Nephron (organoid): ENCODE results near the gene APAF1.

Experiments
- H3K27ac Mint-ChIP-seq, 3 experiments: 2 replicates each; pipeline ENCODE4 v1.8.0; 2020; ENCODE audit warnings: mixed read lengths in 3 of 3, mild to moderate bottlenecking in 2 of 3, moderate library complexity in 1 of 3
- H3K27me3 Mint-ChIP-seq: 2 replicates; pipeline ENCODE4 v1.8.0; 2021; ENCODE audit warnings: low read depth, mild to moderate bottlenecking, moderate library complexity, mixed read lengths
- H3K36me3 Mint-ChIP-seq: 2 replicates; pipeline ENCODE4 v1.8.0; 2020; ENCODE audit warnings: low read depth, mixed read lengths
- H3K4me1 Mint-ChIP-seq: 2 replicates; pipeline ENCODE4 v1.8.0; 2020; ENCODE audit warnings: mixed read lengths
- H3K4me3 Mint-ChIP-seq, 3 experiments: 2 replicates each; pipeline ENCODE4 v1.8.0; 2020; ENCODE audit warnings: mild to moderate bottlenecking in 3 of 3, mixed read lengths in 3 of 3, moderate library complexity in 2 of 3
- H3K9me3 Mint-ChIP-seq: 2 replicates; pipeline ENCODE4 v1.8.0; 2020; ENCODE audit warnings: mixed read lengths
- CTCF ChIP-seq, 3 experiments: fragments of 200-600 bp; sonication (generic); IDR thresholded peaks; one replicate each; pipeline ENCODE4 v1.5.0; 2021; ENCODE audit warnings: antibody characterized with exemption in 3 of 3; ENCODE audit not compliant: unreplicated experiment in 3 of 3

Gene APAF1

GRCh38 chr12:98696036-98696646, 51.1 kb downstream of the APAF1 start:
- no peak for TF ChIP-seq CTCF (IDR thresholded peaks at IDR 0.05; ENCODE audit: unreplicated experiment in 3 of 3)
- Mint-ChIP-seq H3K27me3 (no peaks in the 10 kb centered on the region), H3K4me1 (peaks cover 6% of the 10 kb centered on the region)

GRCh38 chr12:98697209-98697608, 52.1 kb downstream of the APAF1 start:
- Mint-ChIP-seq H3K27ac (no peak overlapping the region), H3K4me3 (no peak overlapping the region), H3K9me3 (no peaks in the 10 kb centered on the region), H3K27me3 (no peaks in the 10 kb centered on the region), H3K4me1 (peaks cover 6% of the 10 kb centered on the region), H3K36me3 (peaks cover 72% of the 10 kb centered on the region)
- no peak for TF ChIP-seq CTCF (IDR thresholded peaks at IDR 0.05; ENCODE audit: unreplicated experiment in 3 of 3)

More at GRCh38 chr12:98696036-98696646, 51.1 kb downstream of the APAF1 start:
- no peak overlapping the region for H3K27ac Mint-ChIP-seq
- H3K9me3 Mint-ChIP-seq: no peaks in the 10 kb centered on the region
- no peak overlapping the region for H3K4me3 Mint-ChIP-seq
- H3K36me3 Mint-ChIP-seq: peaks cover 73% of the 10 kb centered on the region

- Mint-ChIP-seq H3K27ac (no peak overlapping the region), H3K36me3 (peaks cover 63% of the 10 kb centered on the region), H3K27me3 (no peaks in the 10 kb centered on the region), H3K4me1 (peaks cover 6% of the 10 kb centered on the region), H3K4me3 (no peak overlapping the region), H3K9me3 (no peaks in the 10 kb centered on the region)
- no peak for TF ChIP-seq CTCF (IDR thresholded peaks at IDR 0.05; ENCODE audit: unreplicated experiment in 3 of 3)
Measured at GRCh38 chr12:98698603-98699463, 53.7 kb downstream of the APAF1 start.

GRCh38 chr12:98699586-98699985, 54.5 kb downstream of the APAF1 start:
- no peak overlapping the region for H3K27ac Mint-ChIP-seq
- no peaks in the 10 kb centered on the region for H3K27me3 Mint-ChIP-seq
- H3K4me3 Mint-ChIP-seq: no peak overlapping the region
- no peaks in the 10 kb centered on the region for H3K9me3 Mint-ChIP-seq
- H3K4me1 Mint-ChIP-seq: peaks cover 6% of the 10 kb centered on the region
- no peak for TF ChIP-seq CTCF (IDR thresholded peaks at IDR 0.05; ENCODE audit: unreplicated experiment in 3 of 3)
- peaks cover 55% of the 10 kb centered on the region for H3K36me3 Mint-ChIP-seq

GRCh38 chr12:98701166-98701565, 56.1 kb downstream of the APAF1 start:
- Mint-ChIP-seq H3K9me3 (no peaks in the 10 kb centered on the region), H3K4me3 (no peak overlapping the region)

More at GRCh38 chr12:98701166-98701565, 56.1 kb downstream of the APAF1 start:
- no peak for TF ChIP-seq CTCF (IDR thresholded peaks at IDR 0.05; ENCODE audit: unreplicated experiment in 3 of 3)
- Mint-ChIP-seq H3K36me3 (peaks cover 41% of the 10 kb centered on the region), H3K27me3 (no peaks in the 10 kb centered on the region), H3K4me1 (peaks cover 6% of the 10 kb centered on the region), H3K27ac (no peak overlapping the region)
